Prostate gland (tissue), 2 donors: ENCODE data around the gene ANGPTL7.

Experiments
- POLR2A ChIP-seq: fragments of 450-650 bp; IDR thresholded peaks from one replicate; pipeline ENCODE4 v1.6.1; 2016; ENCODE audit warnings: antibody characterized with exemption, mild to moderate bottlenecking
- POLR2AphosphoS5 ChIP-seq: sonication (generic); formaldehyde crosslinking; IDR thresholded peaks from one replicate; pipeline ENCODE4 v1.6.1; 2017; ENCODE audit warnings: antibody characterized with exemption
- TF ChIP-seq, protein P1 (sequence below), 4 experiments: fragments of 200-600 bp in 2 of 4; fragments of 450-650 bp in 2 of 4; sonication (generic) in 2 of 4; IDR thresholded peaks; 1 replicate in 3 of 4; 2 replicates in 1 of 4; pipeline ENCODE4 v1.5.1; 2016 to 2019; ENCODE audit warnings: antibody characterized with exemption in 4 of 4, mild to moderate bottlenecking in 2 of 4, moderate library complexity in 2 of 4

- TF ChIP-seq POLR2A (no peak), POLR2AphosphoS5 (no peak)
- TF ChIP-seq, protein P1, sequence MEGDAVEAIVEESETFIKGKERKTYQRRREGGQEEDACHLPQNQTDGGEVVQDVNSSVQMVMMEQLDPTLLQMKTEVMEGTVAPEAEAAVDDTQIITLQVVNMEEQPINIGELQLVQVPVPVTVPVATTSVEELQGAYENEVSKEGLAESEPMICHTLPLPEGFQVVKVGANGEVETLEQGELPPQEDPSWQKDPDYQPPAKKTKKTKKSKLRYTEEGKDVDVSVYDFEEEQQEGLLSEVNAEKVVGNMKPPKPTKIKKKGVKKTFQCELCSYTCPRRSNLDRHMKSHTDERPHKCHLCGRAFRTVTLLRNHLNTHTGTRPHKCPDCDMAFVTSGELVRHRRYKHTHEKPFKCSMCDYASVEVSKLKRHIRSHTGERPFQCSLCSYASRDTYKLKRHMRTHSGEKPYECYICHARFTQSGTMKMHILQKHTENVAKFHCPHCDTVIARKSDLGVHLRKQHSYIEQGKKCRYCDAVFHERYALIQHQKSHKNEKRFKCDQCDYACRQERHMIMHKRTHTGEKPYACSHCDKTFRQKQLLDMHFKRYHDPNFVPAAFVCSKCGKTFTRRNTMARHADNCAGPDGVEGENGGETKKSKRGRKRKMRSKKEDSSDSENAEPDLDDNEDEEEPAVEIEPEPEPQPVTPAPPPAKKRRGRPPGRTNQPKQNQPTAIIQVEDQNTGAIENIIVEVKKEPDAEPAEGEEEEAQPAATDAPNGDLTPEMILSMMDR (IDR thresholded peaks at IDR 0.05), result no peak
Observed at GRCh38 chr1:11142618-11143391, 46.4 kb upstream of the ANGPTL7 start.
